Measurements from ENCODE around the gene ERCC4. TPM values are rescaled to one million over a fixed set of nuclear protein-coding genes. Genes with fewer than 3 reads are reported as not detected.
"Not testable (repeated sequence)": the region's sequence is repeated elsewhere in the genome, so short reads cannot be mapped to it uniquely, and the experiment has no call there.

ERCC4 gene
- 10 to 100 TPM in 9 of 12 donors, 1 to 10 TPM in 2, not detected in 1; 8.1 to 17.8 (median 11.2) TPM for polyA plus RNA-seq (ENCODE audit: insufficient read length in 12 of 12)
- long read RNA-seq, donor 1, partial matches to known transcripts = 0 of 2 reads
- long read RNA-seq, donor 1, other reads (novel, unspliced or antisense) = 0 of 2 reads
- long read RNA-seq, donor 2, partial matches to known transcripts = 0 of 2 reads
- long read RNA-seq, donor 2, other reads (novel, unspliced or antisense) = 0 of 2 reads
- long read RNA-seq, donor 3 = 0 reads
- long read RNA-seq, donor 4 = 0 reads
- long read RNA-seq, donor 5, full-length matches to known transcripts = 5 of 5 reads
- long read RNA-seq, donor 5, partial matches to known transcripts = 0 of 5 reads
- long read RNA-seq, donor 5, other reads (novel, unspliced or antisense) = 0 of 5 reads
- long read RNA-seq, donor 6, partial matches to known transcripts = 0 of 2 reads
- long read RNA-seq, donor 6, other reads (novel, unspliced or antisense) = 0 of 2 reads
- long read RNA-seq, donor 7, partial matches to known transcripts = 0 of 2 reads
- long read RNA-seq, donor 7, other reads (novel, unspliced or antisense) = 0 of 2 reads
- long read RNA-seq, donor 8, partial matches to known transcripts = 0 of 3 reads
- long read RNA-seq, donor 8, other reads (novel, unspliced or antisense) = 0 of 3 reads
- long read RNA-seq, donor 9 = 0 reads
- long read RNA-seq, donor 10, partial matches to known transcripts = 0 of 3 reads
- long read RNA-seq, donor 10, other reads (novel, unspliced or antisense) = 0 of 3 reads
- long read RNA-seq, donor 11, partial matches to known transcripts = 0 of 4 reads
- long read RNA-seq, donor 11, other reads (novel, unspliced or antisense) = 0 of 4 reads

- peak; percentile 99 for DNase-seq
These were observed at the start of gene ERCC4 for GRCh38 chr16:13919683-13920509. Gene ERCC4, plus strand, starts transcription at chr16:13920154. Its CDS starts 12 bp downstream, at chr16:13920166.

- DNase-seq = peak; percentile 19
These were observed 46.0 kb upstream of the ERCC4 start for GRCh38 chr16:13873835-13874438.

- no peak for DNase-seq
These were observed 44.2 kb upstream of the ERCC4 start for GRCh38 chr16:13875614-13876284.

GRCh38 chr16:13883276-13883675 lies 36.7 kb upstream of the ERCC4 start:
- DNase-seq = no peak

GRCh38 chr16:13883881-13884280 lies 36.1 kb upstream of the ERCC4 start:
- no peak for DNase-seq

- no peak for DNase-seq
These were observed 34.3 kb upstream of the ERCC4 start for GRCh38 chr16:13885700-13886099.

GRCh38 chr16:13886608-13887007 lies 33.3 kb upstream of the ERCC4 start:
- DNase-seq = no peak

- DNase-seq = not testable (repeated sequence)
These were observed 30.6 kb upstream of the ERCC4 start for GRCh38 chr16:13889323-13889722.

- no peak for DNase-seq
These were observed 27.7 kb upstream of the ERCC4 start for GRCh38 chr16:13892301-13892700.

- no peak for DNase-seq
These were observed 24.4 kb upstream of the ERCC4 start for GRCh38 chr16:13895516-13895915.

GRCh38 chr16:13896543-13897182 lies 23.3 kb upstream of the ERCC4 start:
- no peak for DNase-seq

- no peak for DNase-seq
These were observed 22.1 kb upstream of the ERCC4 start for GRCh38 chr16:13897806-13898205.

GRCh38 chr16:13898233-13898632 lies 21.7 kb upstream of the ERCC4 start:
- no peak for DNase-seq

GRCh38 chr16:13902052-13902451 lies 17.9 kb upstream of the ERCC4 start:
- no peak for DNase-seq

GRCh38 chr16:13902677-13903076 lies 17.3 kb upstream of the ERCC4 start:
- DNase-seq = no peak

- DNase-seq = no peak
These were observed 15.7 kb upstream of the ERCC4 start for GRCh38 chr16:13904179-13904691.

- DNase-seq = not testable (repeated sequence)
These were observed 15.1 kb upstream of the ERCC4 start for GRCh38 chr16:13904822-13905221.

- DNase-seq = no peak
These were observed 13.5 kb upstream of the ERCC4 start for GRCh38 chr16:13906168-13907089.

- no peak for DNase-seq
These were observed 12.5 kb upstream of the ERCC4 start for GRCh38 chr16:13907431-13907830.
